ENCODE data around the gene SEC61B.

The SEC61B gene

GRCh38 chr9:99221621-99222415 is at the start of gene SEC61B, which contains the start of gene ALG2:
SEC61B (plus strand) TSS chr9:99222282; CDS start chr9:99222364, 82 bp downstream.
ALG2 (minus strand) TSS chr9:99221942; CDS start chr9:99221894, 48 bp downstream.
- H3K9me3 ChIP-seq (ENCODE audit: control insufficient read depth in 2 of 2, low read length in 2 of 2), result no peaks in the 10 kb centered on the region
- H3K9ac ChIP-seq (ENCODE audit: low read length in 2 of 2), result peak within 1 kb of the TSS; percentile 96 to 99
- peaks cover 5 to 16% of the 10 kb centered on the region in 2 donors for H3K36me3 ChIP-seq (ENCODE audit: control insufficient read depth in 2 of 2, insufficient read depth in 2 of 2, low read length in 2 of 2)
- peak within 1 kb of the TSS; percentile 92 for H3K27ac ChIP-seq (ENCODE audit: low read length)
- no peaks in the 10 kb centered on the region for H3K27me3 ChIP-seq (ENCODE audit: control insufficient read depth in 1 of 2, insufficient read depth in 2 of 2, low read length in 2 of 2)
- H3K4me3 ChIP-seq (ENCODE audit: low read length in 2 of 2), result peak within 1 kb of the TSS; percentile 98 to 99
- H3K4me1 ChIP-seq (ENCODE audit: control insufficient read depth, insufficient read depth, low read length), result peaks cover 22% of the 10 kb centered on the region

- no peaks in the 10 kb centered on the region for H3K9me3 ChIP-seq (ENCODE audit: control insufficient read depth in 2 of 2, low read length in 2 of 2)
- no peaks in the 10 kb centered on the region for H3K4me1 ChIP-seq (ENCODE audit: control insufficient read depth, insufficient read depth, low read length)
- no peak overlapping the region for H3K4me3 ChIP-seq (ENCODE audit: low read length in 2 of 2)
- no peaks in the 10 kb centered on the region for H3K36me3 ChIP-seq (ENCODE audit: control insufficient read depth in 2 of 2, insufficient read depth in 2 of 2, low read length in 2 of 2)
- no peak overlapping the region for H3K9ac ChIP-seq (ENCODE audit: low read length in 2 of 2)
- H3K27ac ChIP-seq (ENCODE audit: low read length), result no peak overlapping the region
- peaks cover 0 to 11% of the 10 kb centered on the region in 2 donors for H3K27me3 ChIP-seq (ENCODE audit: control insufficient read depth in 1 of 2, insufficient read depth in 2 of 2, low read length in 2 of 2)
These were observed 48.2 kb upstream of the SEC61B start for GRCh38 chr9:99173570-99174504.

GRCh38 chr9:99176527-99177013 is 45.5 kb upstream of the SEC61B start:
- no peaks in the 10 kb centered on the region for H3K9me3 ChIP-seq (ENCODE audit: control insufficient read depth in 2 of 2, low read length in 2 of 2)
- no peak overlapping the region for H3K27ac ChIP-seq (ENCODE audit: low read length)
- H3K4me1 ChIP-seq (ENCODE audit: control insufficient read depth, insufficient read depth, low read length), result no peaks in the 10 kb centered on the region
- peaks cover 0 to 3% of the 10 kb centered on the region in 2 donors for H3K27me3 ChIP-seq (ENCODE audit: control insufficient read depth in 1 of 2, insufficient read depth in 2 of 2, low read length in 2 of 2)
- H3K36me3 ChIP-seq (ENCODE audit: control insufficient read depth in 2 of 2, insufficient read depth in 2 of 2, low read length in 2 of 2), result no peaks in the 10 kb centered on the region
- no peak overlapping the region for H3K9ac ChIP-seq (ENCODE audit: low read length in 2 of 2)
- H3K4me3 ChIP-seq (ENCODE audit: low read length in 2 of 2), result no peak overlapping the region

- Histone ChIP-seq H3K4me3 (ENCODE audit: low read length in 2 of 2) (no peak overlapping the region), H3K4me1 (ENCODE audit: control insufficient read depth, insufficient read depth, low read length) (no peaks in the 10 kb centered on the region), H3K9ac (ENCODE audit: low read length in 2 of 2) (no peak overlapping the region), H3K36me3 (ENCODE audit: control insufficient read depth in 2 of 2, insufficient read depth in 2 of 2, low read length in 2 of 2) (no peaks in the 10 kb centered on the region), H3K27ac (ENCODE audit: low read length) (no peak overlapping the region), H3K27me3 (ENCODE audit: control insufficient read depth in 1 of 2, insufficient read depth in 2 of 2, low read length in 2 of 2) (no peaks in the 10 kb centered on the region), H3K9me3 (ENCODE audit: control insufficient read depth in 2 of 2, low read length in 2 of 2) (no peaks in the 10 kb centered on the region)
These were observed 44.3 kb upstream of the SEC61B start for GRCh38 chr9:99177576-99178366.

- Histone ChIP-seq H3K36me3 (ENCODE audit: control insufficient read depth in 2 of 2, insufficient read depth in 2 of 2, low read length in 2 of 2) (no peaks in the 10 kb centered on the region), H3K27ac (ENCODE audit: low read length) (no peak overlapping the region), H3K27me3 (ENCODE audit: control insufficient read depth in 1 of 2, insufficient read depth in 2 of 2, low read length in 2 of 2) (no peaks in the 10 kb centered on the region), H3K9ac (ENCODE audit: low read length in 2 of 2) (no peak overlapping the region), H3K4me1 (ENCODE audit: control insufficient read depth, insufficient read depth, low read length) (peaks cover 4% of the 10 kb centered on the region), H3K4me3 (ENCODE audit: low read length in 2 of 2) (no peak overlapping the region), H3K9me3 (ENCODE audit: control insufficient read depth in 2 of 2, low read length in 2 of 2) (no peaks in the 10 kb centered on the region)
These were observed 42.9 kb upstream of the SEC61B start for GRCh38 chr9:99178912-99179872.

- H3K9ac ChIP-seq (ENCODE audit: low read length in 2 of 2), result no peak overlapping the region
- no peaks in the 10 kb centered on the region for H3K36me3 ChIP-seq (ENCODE audit: control insufficient read depth in 2 of 2, insufficient read depth in 2 of 2, low read length in 2 of 2)
- no peaks in the 10 kb centered on the region for H3K27me3 ChIP-seq (ENCODE audit: control insufficient read depth in 1 of 2, insufficient read depth in 2 of 2, low read length in 2 of 2)
- no peak overlapping the region for H3K27ac ChIP-seq (ENCODE audit: low read length)
- peaks cover 13% of the 10 kb centered on the region for H3K4me1 ChIP-seq (ENCODE audit: control insufficient read depth, insufficient read depth, low read length)
- no peak overlapping the region for H3K4me3 ChIP-seq (ENCODE audit: low read length in 2 of 2)
- H3K9me3 ChIP-seq (ENCODE audit: control insufficient read depth in 2 of 2, low read length in 2 of 2), result no peaks in the 10 kb centered on the region
These were observed 41.9 kb upstream of the SEC61B start for GRCh38 chr9:99180199-99180598.

- Histone ChIP-seq H3K9me3 (ENCODE audit: control insufficient read depth in 2 of 2, low read length in 2 of 2) (no peaks in the 10 kb centered on the region), H3K36me3 (ENCODE audit: control insufficient read depth in 2 of 2, insufficient read depth in 2 of 2, low read length in 2 of 2) (no peaks in the 10 kb centered on the region), H3K27ac (ENCODE audit: low read length) (no peak overlapping the region), H3K4me1 (ENCODE audit: control insufficient read depth, insufficient read depth, low read length) (peaks cover 14% of the 10 kb centered on the region), H3K27me3 (ENCODE audit: control insufficient read depth in 1 of 2, insufficient read depth in 2 of 2, low read length in 2 of 2) (no peaks in the 10 kb centered on the region), H3K9ac (ENCODE audit: low read length in 2 of 2) (no peak overlapping the region), H3K4me3 (ENCODE audit: low read length in 2 of 2) (no peak overlapping the region)
These were observed 41.4 kb upstream of the SEC61B start for GRCh38 chr9:99180662-99181061.

GRCh38 chr9:99181206-99181605 is 40.9 kb upstream of the SEC61B start:
- Histone ChIP-seq H3K9me3 (ENCODE audit: control insufficient read depth in 2 of 2, low read length in 2 of 2) (no peaks in the 10 kb centered on the region), H3K4me1 (ENCODE audit: control insufficient read depth, insufficient read depth, low read length) (peaks cover 14% of the 10 kb centered on the region), H3K27me3 (ENCODE audit: control insufficient read depth in 1 of 2, insufficient read depth in 2 of 2, low read length in 2 of 2) (no peaks in the 10 kb centered on the region), H3K9ac (ENCODE audit: low read length in 2 of 2) (no peak overlapping the region), H3K36me3 (ENCODE audit: control insufficient read depth in 2 of 2, insufficient read depth in 2 of 2, low read length in 2 of 2) (no peaks in the 10 kb centered on the region), H3K4me3 (ENCODE audit: low read length in 2 of 2) (no peak overlapping the region), H3K27ac (ENCODE audit: low read length) (no peak overlapping the region)

- H3K9me3 ChIP-seq (ENCODE audit: control insufficient read depth in 2 of 2, low read length in 2 of 2), result no peaks in the 10 kb centered on the region
- H3K4me3 ChIP-seq (ENCODE audit: low read length in 2 of 2), result no peak overlapping the region
- no peaks in the 10 kb centered on the region for H3K27me3 ChIP-seq (ENCODE audit: control insufficient read depth in 1 of 2, insufficient read depth in 2 of 2, low read length in 2 of 2)
- no peak overlapping the region for H3K27ac ChIP-seq (ENCODE audit: low read length)
- H3K4me1 ChIP-seq (ENCODE audit: control insufficient read depth, insufficient read depth, low read length), result peaks cover 14% of the 10 kb centered on the region
- no peak overlapping the region for H3K9ac ChIP-seq (ENCODE audit: low read length in 2 of 2)
- no peaks in the 10 kb centered on the region for H3K36me3 ChIP-seq (ENCODE audit: control insufficient read depth in 2 of 2, insufficient read depth in 2 of 2, low read length in 2 of 2)
These were observed 40.5 kb upstream of the SEC61B start for GRCh38 chr9:99181621-99182020.
